MM.1S (cell line): Measurements from ENCODE around the gene RAD54L2.

Experiments used
- CTCF ChIP-seq: fragments of 300-600 bp; sonication (generic); IDR thresholded peaks from 2 replicates; pipeline ENCODE4 v1.5.1; 2016; ENCODE audit warnings: antibody characterized with exemption, low read length, mixed read lengths
- EZH2 ChIP-seq: fragments of 300-600 bp; sonication (generic); optimal IDR thresholded peaks from 2 replicates; pipeline ENCODE3; 2017; ENCODE audit warnings: low read depth, mild to moderate bottlenecking, antibody characterized with exemption, low read length, mixed read lengths

- TF ChIP-seq CTCF (no peak), EZH2 (no peak)
These were observed 29.5 kb downstream of the RAD54L2 start for GRCh38 chr3:51568036-51568435.
